NCI-H446 treated with DMSO at 0.1 percent for 48 hours (cell line): Measurements from ENCODE around the gene SUGCT.

Source experiments
- DNase-seq: peaks from one replicate; lab custom pipeline; 2025; lab: John Stamatoyannopoulos, UW

Gene SUGCT

GRCh38 chr7:40828686-40829600 is 694.1 kb downstream of the SUGCT start:
- DNase-seq: no peak

GRCh38 chr7:40833191-40833887 is 698.5 kb downstream of the SUGCT start:
- no peak for DNase-seq

GRCh38 chr7:40833888-40834234 is 699.1 kb downstream of the SUGCT start:
- DNase-seq: no peak

GRCh38 chr7:40836218-40836617 is 701.4 kb downstream of the SUGCT start:
- DNase-seq: no peak

GRCh38 chr7:40839881-40840280 is 705.1 kb downstream of the SUGCT start:
- no peak for DNase-seq

GRCh38 chr7:40840990-40841389 is 706.2 kb downstream of the SUGCT start:
- no peak for DNase-seq

GRCh38 chr7:40842641-40843040 is 707.8 kb downstream of the SUGCT start:
- no peak for DNase-seq

GRCh38 chr7:40843338-40843985 is 708.7 kb downstream of the SUGCT start:
- no peak for DNase-seq

- DNase-seq: no peak
Measured at GRCh38 chr7:40845943-40846342, 711.1 kb downstream of the SUGCT start.

- DNase-seq: no peak
Measured at GRCh38 chr7:40847921-40848320, 713.1 kb downstream of the SUGCT start.

- DNase-seq: no peak
Measured at GRCh38 chr7:40848541-40849221, 713.9 kb downstream of the SUGCT start.

- no peak for DNase-seq
Measured at GRCh38 chr7:40850017-40850416, 715.2 kb downstream of the SUGCT start.

GRCh38 chr7:40851001-40851400 is 716.2 kb downstream of the SUGCT start:
- DNase-seq: no peak

GRCh38 chr7:40859076-40859475 is 724.3 kb downstream of the SUGCT start:
- DNase-seq: no peak

- no peak for DNase-seq
Measured at GRCh38 chr7:40859965-40860543, 725.2 kb downstream of the SUGCT start.

- no peak for DNase-seq
Measured at GRCh38 chr7:40865441-40866233, 730.8 kb downstream of the SUGCT start.

GRCh38 chr7:40866601-40867000 is 731.8 kb downstream of the SUGCT start:
- DNase-seq: no peak

GRCh38 chr7:40870108-40870507 is 735.3 kb downstream of the SUGCT start:
- no peak for DNase-seq

GRCh38 chr7:40873248-40873647 is 738.4 kb downstream of the SUGCT start:
- DNase-seq: no peak

- no peak for DNase-seq
Measured at GRCh38 chr7:40874756-40875155, 740.0 kb downstream of the SUGCT start.

- no peak for DNase-seq
Measured at GRCh38 chr7:40876601-40877000, 741.8 kb downstream of the SUGCT start.
